HG03139 (cell line): ENCODE results near the gene MVB12A.

ENCODE experiments used
- ATAC-seq: cut with Tn5 transposase; IDR thresholded peaks from one replicate; pipeline ENCODE4 v1.9.1; 2021; ENCODE audit not compliant: unreplicated experiment

Gene MVB12A

GRCh38 chr19:17404621-17405249 lies 15.1 kb upstream of the MVB12A start:
- ATAC-seq, result no peak

GRCh38 chr19:17405250-17406045 lies 14.4 kb upstream of the MVB12A start, which contains the start of gene BST2:
Gene BST2, minus strand, starts transcription at chr19:17405630. Its CDS starts 55 bp downstream, at chr19:17405575.
- ATAC-seq, result peak; percentile 62

GRCh38 chr19:17406046-17406886 lies 13.6 kb upstream of the MVB12A start:
- ATAC-seq, result no peak

- ATAC-seq, result no peak
Measured at GRCh38 chr19:17406887-17407196, 13.0 kb upstream of the MVB12A start.

GRCh38 chr19:17409990-17410389 lies 9.9 kb upstream of the MVB12A start:
- ATAC-seq, result no peak

GRCh38 chr19:17411801-17412200 lies 8.0 kb upstream of the MVB12A start:
- no peak for ATAC-seq

GRCh38 chr19:17414097-17414496 lies 5.8 kb upstream of the MVB12A start:
- ATAC-seq, result no peak

GRCh38 chr19:17415121-17415520 lies 4.7 kb upstream of the MVB12A start:
- ATAC-seq, result no peak

GRCh38 chr19:17418710-17419109 lies 1.1 kb upstream of the MVB12A start:
- ATAC-seq, result no peak

- no peak for ATAC-seq
Measured at GRCh38 chr19:17419154-17419620, 660 bp upstream of the MVB12A start.

- peak; percentile 18 for ATAC-seq
Measured at GRCh38 chr19:17420475-17420924, 653 bp downstream of the MVB12A start.

GRCh38 chr19:17421942-17422341 lies 2.1 kb downstream of the MVB12A start:
- ATAC-seq, result no peak

GRCh38 chr19:17423429-17424208 lies 3.8 kb downstream of the MVB12A start:
- ATAC-seq, result no peak

GRCh38 chr19:17424743-17425365 lies 5.0 kb downstream of the MVB12A start:
- ATAC-seq, result no peak

GRCh38 chr19:17429641-17430113 lies 9.8 kb downstream of the MVB12A start:
- no peak for ATAC-seq

- ATAC-seq, result no peak
Measured at GRCh38 chr19:17431417-17431816, 11.6 kb downstream of the MVB12A start.

- ATAC-seq, result no peak
Measured at GRCh38 chr19:17435218-17435617, 15.4 kb downstream of the MVB12A start.

- no peak for ATAC-seq
Measured at GRCh38 chr19:17436094-17436873, 16.4 kb downstream of the MVB12A start.

GRCh38 chr19:17436874-17437267 lies 17.0 kb downstream of the MVB12A start:
- ATAC-seq, result no peak
